SKM-1 treated with dmso at 0.1 percent for 144 hours (cell line): ENCODE results near the gene ZDHHC1.
"Not testable (repeated sequence)": the region's sequence is repeated elsewhere in the genome, so short reads cannot be mapped to it uniquely, and the experiment has no call there.

Source experiments
- DNase-seq: peaks from one replicate; lab custom pipeline; 2025; ENCODE audit not compliant: unreplicated experiment; lab: John Stamatoyannopoulos, UW

Gene ZDHHC1

DNA sequence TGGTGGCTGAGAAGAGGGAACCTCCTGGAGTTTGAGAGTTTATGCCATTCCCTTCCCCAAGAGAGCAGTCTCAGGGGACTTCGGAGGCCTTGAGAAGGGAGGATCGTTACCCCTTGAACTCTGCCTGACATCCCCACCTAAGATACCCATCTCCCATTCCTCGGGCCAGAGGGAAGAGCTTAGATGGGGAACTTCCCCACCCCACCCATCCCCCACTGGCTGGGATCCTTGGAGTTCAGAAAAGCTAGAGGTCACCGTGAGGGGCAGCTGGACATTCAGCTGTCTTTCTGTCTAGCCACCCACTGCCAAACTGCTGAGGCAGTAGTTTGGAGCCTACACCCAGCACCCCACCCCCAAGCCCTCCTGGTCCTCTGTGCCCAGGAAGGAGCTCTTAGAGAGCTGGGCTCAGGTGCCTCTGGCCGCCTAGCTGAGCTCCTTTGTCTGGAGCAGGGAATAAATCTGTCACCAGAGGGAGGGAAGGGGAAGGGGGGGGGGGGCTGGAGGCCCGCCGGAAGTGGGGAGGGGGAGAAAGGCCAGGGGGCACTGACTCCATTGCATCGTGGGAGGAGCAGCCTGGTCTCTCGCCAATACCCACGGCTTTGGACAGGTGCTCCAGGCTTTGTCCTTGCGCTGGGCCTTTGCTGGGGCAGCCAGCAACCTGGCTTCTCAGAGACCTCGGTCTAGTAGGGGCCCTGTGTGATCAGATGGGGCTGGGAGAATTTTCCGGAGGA is 15.7 kb upstream of the ZDHHC1 start:
- no peak for DNase-seq

DNA sequence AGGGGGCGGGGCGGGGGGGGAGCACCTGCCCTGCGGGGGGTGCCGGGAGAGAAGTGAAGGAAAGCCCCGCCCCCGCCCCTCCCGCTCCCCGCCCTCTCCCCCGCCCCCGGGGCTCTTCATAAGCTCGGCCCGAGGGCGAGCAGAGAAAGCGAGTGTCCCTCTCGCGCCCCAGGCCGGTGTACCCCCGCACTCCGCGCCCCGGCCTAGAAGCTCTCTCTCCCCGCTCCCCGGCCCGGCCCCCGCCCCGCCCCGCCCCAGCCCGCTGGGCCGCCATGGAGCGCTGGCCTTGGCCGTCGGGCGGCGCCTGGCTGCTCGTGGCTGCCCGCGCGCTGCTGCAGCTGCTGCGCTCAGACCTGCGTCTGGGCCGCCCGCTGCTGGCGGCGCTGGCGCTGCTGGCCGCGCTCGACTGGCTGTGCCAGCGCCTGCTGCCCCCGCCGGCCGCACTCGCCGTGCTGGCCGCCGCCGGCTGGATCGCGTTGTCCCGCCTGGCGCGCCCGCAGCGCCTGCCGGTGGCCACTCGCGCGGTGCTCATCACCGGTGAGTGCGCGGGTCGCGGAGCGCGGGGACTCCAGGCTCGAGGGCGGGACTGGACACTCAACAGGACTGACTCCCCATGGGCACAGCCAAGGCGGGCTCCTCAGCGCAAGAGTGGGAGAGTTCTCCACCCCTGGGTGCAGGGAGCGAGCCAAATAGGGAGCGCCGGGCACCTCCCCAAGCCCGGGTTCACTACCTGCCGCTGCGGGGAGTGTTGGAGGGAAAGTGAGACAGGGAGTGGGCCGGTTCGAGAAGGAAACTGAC is 14.9 kb upstream of the ZDHHC1 start, which contains the start of gene HSD11B2:
Gene HSD11B2, plus strand, starts transcription at position 145 of the 798 bp plus-strand sequence. Its CDS starts 128 bp downstream, at position 273.
- no peak for DNase-seq

DNA sequence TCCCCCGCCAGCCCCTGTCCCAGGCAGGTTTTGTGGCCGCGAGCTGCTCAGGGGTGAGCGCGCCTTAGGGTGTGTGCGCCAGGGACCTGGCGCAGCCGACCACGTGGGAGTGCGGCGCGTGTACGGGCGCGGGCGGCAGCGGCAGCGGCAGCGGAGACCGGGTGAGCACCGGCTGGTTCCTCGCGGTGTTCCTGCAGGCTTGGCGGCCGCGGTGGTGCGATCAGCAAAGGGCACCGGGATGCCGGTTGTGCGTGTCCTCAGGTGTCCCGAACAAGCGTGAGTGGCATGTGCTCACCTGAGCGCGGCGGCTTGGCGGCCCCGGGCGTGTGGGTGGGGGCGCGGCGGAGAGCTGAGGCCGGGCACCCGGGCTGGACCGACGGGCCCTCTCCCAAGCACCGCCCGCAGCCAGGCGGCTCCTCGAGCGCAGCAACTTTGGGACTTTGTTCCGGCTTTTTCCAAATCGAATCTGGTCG is 14.3 kb upstream of the ZDHHC1 start:
- DNase-seq = no peak

DNA sequence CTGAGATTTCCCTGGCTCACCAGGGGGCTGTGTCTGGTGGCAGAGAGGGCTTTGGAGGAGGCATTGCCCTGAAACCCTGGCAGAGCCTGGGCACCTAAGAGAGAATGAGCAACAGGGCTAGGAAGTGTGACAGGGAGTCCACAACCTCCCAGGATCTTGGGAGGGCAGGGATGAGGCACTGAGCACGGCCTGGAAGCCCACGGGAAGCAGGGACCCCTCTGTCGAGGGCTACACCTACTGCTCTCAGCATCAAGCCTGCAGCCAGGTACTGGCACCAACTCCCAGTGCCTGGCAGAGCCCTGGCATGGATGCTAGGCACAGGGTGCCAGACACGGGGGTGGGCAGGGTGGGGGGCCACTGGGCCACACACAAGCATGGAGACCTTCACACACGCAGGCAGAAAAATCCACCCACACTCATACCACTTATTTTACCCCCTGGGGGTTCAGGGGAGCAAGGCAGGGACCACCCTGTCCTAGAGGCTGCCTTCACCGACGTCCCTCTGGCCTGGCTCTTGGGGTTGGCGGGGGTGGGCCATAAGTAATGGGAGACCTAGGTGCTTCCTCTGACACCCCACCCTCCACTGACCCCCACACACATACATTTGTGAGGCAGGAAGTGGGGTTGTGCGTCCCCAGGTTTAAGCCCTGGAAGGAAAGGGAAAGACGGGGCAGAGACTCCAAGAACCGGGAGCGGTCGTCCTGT is 13.7 kb upstream of the ZDHHC1 start:
- no peak for DNase-seq

DNA sequence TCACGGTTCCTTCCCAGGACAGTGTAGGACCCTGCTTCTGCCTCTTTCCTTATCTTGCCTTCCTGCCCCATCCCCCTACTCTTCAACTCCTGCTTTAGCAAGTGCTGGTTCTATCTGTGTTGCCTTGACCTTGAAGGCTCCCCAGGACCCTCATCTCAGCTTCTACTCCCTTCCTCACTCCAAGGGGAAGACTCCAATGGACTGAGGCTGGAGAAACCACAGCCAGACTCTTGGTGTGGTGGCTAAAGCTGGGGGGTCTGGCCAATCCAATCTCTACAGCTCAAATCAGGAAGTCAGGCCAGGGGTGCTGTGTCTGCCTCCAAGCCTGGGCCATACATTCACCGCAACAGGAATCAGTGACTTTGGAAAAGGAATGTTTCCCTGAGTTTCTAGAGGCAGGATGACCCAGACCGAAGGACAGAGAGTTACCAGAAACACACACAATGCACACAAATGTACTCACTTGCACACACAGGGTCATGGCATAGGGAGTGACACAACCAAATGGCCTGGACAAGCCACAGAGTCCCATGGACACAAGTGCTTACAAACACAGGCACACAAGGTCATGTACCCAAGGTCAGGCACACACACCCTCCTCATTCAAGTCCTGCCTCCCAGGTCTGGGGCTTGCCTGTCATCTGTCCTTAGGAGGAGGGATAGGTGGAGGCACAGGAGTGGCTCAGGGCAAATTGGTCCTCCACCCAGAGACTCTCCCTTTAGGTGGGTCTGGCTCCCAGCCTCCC is 12.9 kb upstream of the ZDHHC1 start:
- DNase-seq = no peak

DNA sequence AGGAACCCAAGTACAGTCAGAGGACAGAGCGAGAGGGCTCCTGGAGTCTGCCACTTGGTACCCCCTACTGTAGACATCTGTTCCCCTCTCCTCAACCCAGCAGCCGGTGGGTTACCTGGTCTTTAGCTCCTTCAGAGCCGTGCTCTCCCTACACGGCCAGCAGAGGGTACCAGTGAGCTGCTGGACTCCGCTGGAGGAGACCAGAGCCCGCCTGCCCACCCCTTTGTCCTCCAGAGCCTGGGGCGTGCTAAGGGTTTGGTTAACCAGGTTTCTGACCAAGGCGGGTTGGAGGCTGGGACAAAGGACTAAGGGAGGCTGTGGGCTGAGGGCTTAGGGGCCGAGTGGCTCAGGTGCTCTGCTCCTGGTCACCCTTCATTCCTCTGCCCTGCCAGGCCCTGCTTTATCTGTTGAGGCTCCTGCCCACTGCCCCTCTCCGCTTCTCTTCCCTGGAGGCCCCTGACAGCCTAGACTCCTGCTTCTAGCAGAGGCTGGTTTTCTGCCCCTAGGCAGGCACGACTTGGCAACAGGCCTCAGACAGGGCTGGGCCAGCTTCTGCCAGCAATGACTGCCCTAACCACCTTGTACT is 12.0 kb upstream of the ZDHHC1 start:
- peak; percentile 46 for DNase-seq

DNA sequence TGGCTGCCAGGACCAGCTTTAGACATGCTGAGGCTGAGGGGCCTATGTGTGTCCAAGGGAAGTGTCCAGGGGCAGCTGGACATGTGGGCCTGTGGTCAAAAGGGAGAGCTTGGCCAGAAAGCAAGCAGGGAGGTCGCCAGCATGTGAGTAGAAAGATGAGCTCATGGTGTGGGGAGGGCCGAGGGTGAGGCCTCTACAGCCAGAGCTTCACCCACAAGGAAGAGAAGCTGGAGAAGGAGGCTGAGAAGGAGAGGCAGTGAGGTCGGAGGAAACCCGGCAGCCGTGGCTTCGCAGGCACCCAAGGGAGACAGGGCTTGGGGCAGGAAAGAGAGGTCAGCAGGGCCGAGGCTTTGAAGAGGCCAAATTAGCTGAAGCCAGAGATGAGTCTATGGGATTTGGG is 10.7 kb upstream of the ZDHHC1 start:
- DNase-seq = no peak

DNA sequence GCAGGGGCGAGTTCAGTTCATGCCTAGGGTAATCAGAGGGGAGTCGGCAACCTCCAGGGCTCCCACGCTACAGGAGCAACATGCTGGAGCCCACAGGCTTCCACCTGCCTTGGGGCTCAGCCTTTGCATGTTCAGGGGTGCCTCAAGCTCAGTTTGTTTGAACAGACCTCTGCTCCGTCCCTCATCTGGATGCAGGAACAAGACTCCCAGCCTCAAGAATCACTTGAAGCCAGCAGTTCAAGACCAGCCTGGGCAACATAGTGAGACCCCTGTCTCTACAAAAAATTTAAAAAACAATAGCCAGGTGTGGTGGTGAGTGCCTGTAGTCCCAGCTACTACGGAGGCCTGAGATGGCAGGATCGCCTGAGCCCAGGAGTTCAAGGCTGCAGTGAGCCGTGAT is 9.7 kb upstream of the ZDHHC1 start:
- DNase-seq = no peak

DNA sequence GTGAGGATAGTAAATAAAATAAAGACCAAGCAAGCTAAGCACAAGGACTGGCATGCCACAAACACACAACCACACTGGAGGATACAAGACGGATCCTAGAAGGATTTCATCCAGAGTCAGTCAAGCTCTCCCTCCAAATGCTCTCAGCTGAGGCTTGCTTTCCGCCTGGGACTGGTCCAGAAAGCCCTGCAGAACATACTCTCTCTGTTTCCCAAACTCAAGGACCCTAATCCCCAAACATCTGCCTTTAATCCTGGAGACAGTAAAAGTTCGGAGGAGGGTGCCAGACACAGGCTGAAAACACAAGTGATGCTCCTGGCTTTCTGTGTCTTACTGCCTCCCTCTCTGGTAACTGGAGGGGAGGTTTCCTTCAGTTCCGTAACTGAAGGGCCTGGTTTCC is 9.3 kb upstream of the ZDHHC1 start:
- no peak for DNase-seq

DNA sequence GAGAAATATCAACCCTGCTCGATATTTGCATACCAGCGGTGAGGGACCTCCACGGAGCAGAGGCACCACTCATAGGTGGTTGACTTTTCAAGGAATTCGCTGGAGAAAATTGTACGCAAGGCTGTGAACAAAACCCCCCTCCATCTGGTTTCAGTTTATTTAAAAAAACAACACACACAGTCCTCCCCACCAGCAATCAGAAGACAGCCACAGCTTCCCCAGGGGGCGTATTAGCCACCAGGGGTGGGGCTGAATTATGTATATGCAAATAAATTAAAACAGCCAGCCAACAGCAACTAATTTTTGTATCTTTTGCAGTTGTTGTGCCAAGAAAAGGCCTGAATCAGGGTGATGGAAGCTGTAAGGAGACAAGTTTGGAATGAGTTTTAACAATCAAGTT is 8.8 kb upstream of the ZDHHC1 start:
- DNase-seq = no peak

DNA sequence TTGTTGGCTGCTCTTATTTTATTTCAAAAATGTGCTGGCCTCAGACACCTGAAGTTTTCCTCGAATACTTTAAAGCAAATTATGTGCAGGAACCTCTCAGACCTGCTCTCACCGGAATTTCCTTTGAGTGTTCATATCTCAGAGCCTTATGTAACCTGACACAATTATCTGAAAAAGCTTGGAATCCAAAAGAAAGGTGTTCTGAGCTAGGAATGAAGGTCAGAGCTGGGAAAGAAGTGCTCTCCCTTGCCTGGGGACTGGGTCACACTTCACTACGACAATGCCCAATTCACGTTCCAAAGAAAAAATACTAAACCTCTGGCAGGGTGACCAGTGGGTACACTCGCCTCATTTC is 8.0 kb upstream of the ZDHHC1 start:
- no peak for DNase-seq

DNA sequence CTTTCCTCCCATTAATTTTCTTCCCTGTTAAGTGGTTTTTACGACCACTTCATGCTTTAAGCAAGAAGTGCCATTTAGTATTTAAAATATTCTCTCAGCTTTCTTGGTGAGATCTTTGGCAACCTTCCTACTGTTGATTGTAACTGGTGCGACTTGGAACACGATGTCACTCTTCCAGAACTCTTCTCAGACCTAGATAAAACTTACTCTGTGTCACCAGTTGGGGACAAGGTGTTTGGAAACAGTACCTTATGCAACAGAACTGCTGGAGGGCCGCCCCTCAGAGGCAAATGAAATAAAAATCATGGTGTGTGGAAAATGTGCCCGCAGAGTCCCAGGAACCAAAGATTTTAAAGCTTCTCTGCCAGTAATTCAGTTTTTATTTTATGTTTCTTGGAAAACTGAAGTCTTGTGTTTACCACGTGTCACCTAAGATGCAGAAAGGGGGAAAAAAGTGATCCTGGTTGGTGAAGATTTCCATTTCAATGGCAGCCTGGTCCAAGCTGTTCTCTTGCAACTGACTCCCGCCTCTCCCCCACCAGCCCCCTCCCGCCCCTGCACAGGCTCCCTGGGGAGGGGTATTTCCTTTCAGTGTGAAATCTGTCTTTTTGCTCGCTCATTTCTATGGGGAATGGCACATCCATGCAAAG is 7.5 kb upstream of the ZDHHC1 start:
- DNase-seq = no peak

DNA sequence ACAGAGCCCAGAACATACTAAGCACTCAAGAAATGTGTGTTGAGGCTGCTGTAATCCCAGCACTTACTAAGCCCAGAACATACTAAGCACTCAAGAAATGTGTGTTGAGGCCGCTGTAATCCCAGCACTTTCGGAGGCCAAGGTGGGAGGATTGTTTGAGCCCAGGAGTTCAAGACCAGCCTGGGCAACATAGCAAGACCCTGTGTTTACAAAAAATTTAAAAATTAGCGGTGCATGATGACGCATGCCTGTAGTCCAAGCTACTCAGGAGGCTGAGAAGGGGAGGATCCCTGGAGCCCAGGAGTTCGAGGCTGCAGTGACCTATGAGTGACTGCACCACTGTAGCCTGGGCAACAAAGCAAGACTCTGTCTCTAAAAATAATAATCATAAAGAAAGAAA is 6.7 kb upstream of the ZDHHC1 start:
- DNase-seq = no peak

DNA sequence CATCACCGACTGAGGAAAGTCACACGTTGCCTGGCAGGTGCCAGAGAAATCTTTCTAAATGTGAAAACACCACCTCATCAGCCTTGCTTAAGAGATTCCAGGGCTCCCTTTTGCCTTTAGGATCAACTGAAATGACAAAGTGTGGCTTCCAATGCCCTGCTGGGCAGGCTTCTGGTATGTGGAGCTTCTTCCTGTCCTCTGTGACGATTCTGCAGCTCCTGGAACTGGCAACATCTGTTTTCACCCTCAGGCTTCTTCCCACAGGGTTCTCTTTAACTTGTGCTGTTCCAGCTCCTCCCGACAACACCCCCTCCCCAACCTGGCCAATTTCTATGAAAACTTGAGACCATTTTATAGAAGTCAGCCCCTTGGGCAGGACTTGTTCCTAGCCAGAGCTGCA is 4.8 kb upstream of the ZDHHC1 start:
- no peak for DNase-seq

DNA sequence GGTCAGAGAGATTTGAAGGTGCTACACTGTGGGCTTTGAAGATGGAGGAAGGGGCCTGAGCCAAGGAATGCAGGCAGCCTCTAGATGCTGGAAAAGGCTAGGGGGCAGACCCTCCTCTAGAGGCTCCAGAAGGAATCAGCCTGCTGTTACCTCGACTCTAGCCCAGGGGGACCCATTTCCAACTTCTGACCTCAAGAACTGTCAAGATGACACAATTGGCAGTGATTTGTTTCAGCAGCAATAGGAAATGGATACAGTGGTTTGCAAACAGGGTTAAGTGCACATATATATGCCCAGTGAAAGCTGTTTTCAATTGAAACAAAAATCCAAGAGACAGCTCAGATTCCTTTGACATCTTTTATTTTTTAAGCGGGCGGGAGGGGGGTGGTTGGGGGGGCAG is 3.7 kb upstream of the ZDHHC1 start:
- DNase-seq = no peak

DNA sequence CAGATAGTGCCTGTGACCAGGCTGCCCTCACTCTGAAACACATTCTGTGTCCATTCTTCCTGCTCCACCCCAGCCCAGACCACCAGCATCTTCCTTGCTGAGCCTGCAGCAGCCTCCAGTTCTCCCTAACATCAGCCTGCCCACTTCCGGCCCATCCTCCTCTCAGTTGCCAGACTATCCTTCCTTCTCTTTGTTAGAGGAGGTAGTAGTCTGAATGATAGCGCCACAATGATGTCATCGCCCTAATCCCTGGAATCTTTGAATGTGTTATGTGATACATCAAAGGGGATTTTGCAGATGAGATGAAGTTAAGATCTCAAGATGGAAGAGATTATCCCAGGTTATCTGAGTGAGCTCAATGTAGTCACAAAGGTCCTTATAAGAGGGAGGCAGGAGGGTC is 3.2 kb upstream of the ZDHHC1 start:
- no peak for DNase-seq

DNA sequence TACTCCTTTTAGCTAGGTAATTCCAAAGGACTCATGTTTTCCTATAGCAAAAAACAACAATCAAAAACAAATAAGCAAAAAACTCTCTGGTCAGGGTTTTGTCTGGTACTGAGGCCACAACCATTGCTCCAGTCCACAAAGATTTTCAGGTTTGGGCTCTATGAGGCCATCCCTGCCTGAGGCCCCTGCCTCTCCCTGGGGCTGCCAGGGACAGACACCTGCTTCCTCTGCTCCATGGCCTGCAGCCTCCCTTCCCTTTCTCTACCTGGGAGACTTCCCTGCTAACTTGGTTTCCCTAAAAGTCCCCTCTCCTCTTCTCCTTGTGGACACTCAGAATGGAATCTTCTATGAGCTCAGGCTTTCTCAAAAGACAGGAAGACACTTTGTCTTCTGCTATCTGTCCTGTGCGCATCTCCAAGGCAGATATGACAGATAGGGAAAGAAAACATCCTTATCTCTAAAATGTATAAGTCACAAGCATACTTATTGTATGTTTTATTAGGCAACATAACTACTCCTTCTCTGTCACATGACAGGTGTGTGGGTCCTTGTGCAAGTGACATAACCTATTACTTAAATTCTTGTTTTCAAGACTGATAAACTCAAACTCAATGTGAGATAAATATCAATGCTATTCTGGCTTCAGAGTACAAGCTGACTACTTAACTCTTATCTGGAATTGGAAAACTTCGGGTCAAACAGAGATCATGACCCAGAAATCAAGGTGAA is 1.2 kb upstream of the ZDHHC1 start:
- no peak for DNase-seq

DNA sequence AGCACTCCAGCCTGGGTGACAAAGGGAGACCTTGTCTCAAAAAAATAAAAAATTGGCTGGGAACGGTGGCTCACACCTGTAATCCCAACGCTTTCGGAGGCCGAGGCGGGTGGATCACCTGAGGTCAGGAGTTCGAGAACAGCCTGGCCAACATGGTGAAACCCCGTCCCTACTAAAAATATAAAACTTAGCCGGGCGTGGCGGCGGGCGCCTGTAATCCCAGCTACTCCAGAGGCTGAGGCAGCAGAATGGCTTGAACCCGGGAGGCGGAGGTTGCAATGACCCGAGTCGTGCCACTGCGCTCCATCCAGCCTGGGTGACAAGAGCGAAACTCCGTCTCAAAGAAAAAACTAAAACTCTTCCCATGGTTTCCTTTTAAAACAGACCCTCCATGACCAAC is 856 bp downstream of the ZDHHC1 start:
- not testable (repeated sequence) for DNase-seq
